Lower leg skin (tissue), 3 donors: ENCODE measurements around the gene ILDR2.

Experiments used
- POLR2A ChIP-seq, 2 donors: fragments of 450-650 bp; IDR thresholded peaks; one replicate each; pipeline ENCODE4 v1.6.1; 2016 to 2017; ENCODE audit warnings: antibody characterized with exemption in 2 of 2, mild to moderate bottlenecking in 1 of 2, moderate library complexity in 1 of 2
- TF ChIP-seq, protein P1 (sequence below), 3 donors: fragments of 450-650 bp; IDR thresholded peaks; one replicate each; pipeline ENCODE4 v1.5.1; 2016; ENCODE audit warnings: antibody characterized with exemption in 3 of 3, mild to moderate bottlenecking in 3 of 3, moderate library complexity in 2 of 3

DNA sequence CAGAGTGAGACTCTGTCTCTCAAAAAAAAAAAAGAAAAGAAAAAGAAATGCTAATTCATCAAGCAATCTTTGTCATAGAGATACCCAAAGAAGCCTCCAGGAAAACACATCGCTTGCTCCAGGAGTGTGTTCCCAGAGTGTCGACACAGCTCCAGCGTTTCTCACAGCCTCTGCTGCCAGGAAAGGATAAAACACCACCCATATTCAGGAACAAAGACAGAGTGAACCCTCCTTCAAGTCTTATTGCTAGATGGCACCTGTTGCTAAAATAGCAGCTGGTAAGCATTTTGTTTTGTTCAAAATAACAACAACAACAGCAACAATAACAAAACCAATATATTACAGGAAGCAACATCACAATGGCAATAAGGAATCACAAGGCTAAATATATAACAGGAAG lies 3.1 kb downstream of the ILDR2 start:
- TF ChIP-seq POLR2A (IDR thresholded peaks at IDR 0.05): no peak
- TF ChIP-seq, protein P1, sequence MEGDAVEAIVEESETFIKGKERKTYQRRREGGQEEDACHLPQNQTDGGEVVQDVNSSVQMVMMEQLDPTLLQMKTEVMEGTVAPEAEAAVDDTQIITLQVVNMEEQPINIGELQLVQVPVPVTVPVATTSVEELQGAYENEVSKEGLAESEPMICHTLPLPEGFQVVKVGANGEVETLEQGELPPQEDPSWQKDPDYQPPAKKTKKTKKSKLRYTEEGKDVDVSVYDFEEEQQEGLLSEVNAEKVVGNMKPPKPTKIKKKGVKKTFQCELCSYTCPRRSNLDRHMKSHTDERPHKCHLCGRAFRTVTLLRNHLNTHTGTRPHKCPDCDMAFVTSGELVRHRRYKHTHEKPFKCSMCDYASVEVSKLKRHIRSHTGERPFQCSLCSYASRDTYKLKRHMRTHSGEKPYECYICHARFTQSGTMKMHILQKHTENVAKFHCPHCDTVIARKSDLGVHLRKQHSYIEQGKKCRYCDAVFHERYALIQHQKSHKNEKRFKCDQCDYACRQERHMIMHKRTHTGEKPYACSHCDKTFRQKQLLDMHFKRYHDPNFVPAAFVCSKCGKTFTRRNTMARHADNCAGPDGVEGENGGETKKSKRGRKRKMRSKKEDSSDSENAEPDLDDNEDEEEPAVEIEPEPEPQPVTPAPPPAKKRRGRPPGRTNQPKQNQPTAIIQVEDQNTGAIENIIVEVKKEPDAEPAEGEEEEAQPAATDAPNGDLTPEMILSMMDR (IDR thresholded peaks at IDR 0.05): no peak
